Fibroblast of villous mesenchyme (primary cell): ENCODE results near the gene NMNAT2. TPM values are rescaled to one million over a fixed set of nuclear protein-coding genes. Genes with fewer than 3 reads are reported as not detected.
A peak's percentile ranks its signal among the peaks of the same experiment; 100 is the strongest.

Experiments used
- DNase-seq: peaks from one replicate; pipeline ENCODE4 v3.0.0-alpha.2; 2010; ENCODE audit warnings: low read depth
- H3K4me3 ChIP-seq: 2 replicates; pipeline ENCODE4 v1.5.1; 2011; ENCODE audit warnings: low read depth, mild to moderate bottlenecking, low read length
- total RNA-seq: library from RNA; depleted of rRNA; stranded (reverse); fragments of >200 nt; gene quantifications from 2 replicates; pipeline ENCODE4 v1.2.3, GENCODE V29; 2012
- TF ChIP-seq, protein P1 (sequence below): IDR thresholded peaks from 2 replicates; pipeline ENCODE4 v1.5.1; 2012; ENCODE audit warnings: low read depth, mild to moderate bottlenecking, low read length; ENCODE audit not compliant: insufficient read depth

Gene NMNAT2
- total RNA-seq, 1 donor = 3.9 TPM

DNA sequence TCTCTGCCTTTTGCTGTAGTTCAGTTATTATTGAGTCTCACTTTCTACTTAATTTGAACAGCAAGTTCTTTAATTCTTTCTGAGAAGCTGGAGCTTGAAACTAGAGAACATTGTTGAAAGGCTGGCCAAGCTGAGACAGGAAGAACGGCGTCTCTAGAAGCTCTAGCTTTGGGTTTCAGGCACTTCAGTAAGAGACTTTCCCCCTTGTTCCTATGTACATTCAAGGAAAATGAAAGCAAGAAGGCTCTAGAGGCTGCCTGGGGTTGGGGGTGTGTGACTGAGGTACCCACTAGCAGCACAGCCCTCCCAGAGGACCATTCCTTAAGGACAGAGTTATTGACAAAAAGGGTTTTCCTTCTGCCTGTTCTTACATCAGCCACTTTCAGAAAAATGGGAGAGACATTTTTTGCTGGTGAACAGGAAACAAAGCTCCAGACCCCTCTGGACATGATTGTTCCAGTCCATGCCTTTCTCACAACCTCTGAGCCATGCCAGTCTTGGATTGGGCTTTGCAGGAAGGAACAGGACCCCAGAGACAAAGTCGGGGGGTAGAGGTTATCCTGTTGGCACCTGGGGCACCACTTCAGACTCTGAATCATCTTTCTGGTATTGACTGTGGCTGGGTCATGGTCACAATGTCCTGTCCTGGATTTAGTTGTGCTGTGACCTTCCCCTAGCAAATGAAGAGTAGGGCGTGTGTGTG lies 169.0 kb downstream of the NMNAT2 start:
- TF ChIP-seq, protein P1, sequence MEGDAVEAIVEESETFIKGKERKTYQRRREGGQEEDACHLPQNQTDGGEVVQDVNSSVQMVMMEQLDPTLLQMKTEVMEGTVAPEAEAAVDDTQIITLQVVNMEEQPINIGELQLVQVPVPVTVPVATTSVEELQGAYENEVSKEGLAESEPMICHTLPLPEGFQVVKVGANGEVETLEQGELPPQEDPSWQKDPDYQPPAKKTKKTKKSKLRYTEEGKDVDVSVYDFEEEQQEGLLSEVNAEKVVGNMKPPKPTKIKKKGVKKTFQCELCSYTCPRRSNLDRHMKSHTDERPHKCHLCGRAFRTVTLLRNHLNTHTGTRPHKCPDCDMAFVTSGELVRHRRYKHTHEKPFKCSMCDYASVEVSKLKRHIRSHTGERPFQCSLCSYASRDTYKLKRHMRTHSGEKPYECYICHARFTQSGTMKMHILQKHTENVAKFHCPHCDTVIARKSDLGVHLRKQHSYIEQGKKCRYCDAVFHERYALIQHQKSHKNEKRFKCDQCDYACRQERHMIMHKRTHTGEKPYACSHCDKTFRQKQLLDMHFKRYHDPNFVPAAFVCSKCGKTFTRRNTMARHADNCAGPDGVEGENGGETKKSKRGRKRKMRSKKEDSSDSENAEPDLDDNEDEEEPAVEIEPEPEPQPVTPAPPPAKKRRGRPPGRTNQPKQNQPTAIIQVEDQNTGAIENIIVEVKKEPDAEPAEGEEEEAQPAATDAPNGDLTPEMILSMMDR = no peak
- DNase-seq = no peak
- no peak overlapping the region for H3K4me3 ChIP-seq

DNA sequence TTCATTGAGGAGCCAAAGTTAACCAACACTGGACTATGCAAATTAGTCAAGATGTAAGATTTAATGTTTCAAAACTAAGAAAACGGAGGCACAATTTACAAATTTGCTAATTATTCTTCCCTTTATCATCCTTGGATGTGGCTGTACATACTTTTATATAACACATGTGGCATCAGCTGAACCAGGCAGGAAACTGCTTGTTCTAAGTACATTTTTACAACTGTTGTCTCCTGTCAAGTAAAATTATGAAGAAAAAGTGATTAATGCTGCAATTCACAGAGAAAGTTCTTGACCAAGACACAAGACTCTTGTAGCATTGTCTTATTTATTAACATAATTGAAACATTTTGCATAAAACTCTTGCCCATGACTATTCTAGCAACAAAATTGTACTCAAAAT lies 170.2 kb downstream of the NMNAT2 start:
- no peak for DNase-seq
- TF ChIP-seq, protein P1 = no peak
- no peak overlapping the region for H3K4me3 ChIP-seq

DNA sequence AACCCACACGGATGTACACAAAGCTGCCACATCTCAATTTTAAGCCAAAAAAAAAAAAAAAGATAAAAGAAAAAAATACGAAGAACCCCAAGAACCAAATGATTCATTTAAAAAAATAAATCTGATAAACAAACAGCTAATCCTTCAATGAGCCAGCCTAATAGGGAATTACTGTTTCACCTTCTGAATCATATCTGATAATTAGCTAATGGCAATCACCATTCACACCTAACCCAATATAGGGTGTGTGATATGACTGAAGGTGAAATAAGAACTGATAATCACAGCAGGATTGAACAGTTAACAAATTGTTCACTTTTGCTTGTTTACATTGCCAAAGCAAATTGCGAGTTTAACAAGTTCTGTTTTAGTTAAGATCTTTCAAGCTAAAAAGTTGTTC lies 170.7 kb downstream of the NMNAT2 start:
- TF ChIP-seq, protein P1 = no peak

DNA sequence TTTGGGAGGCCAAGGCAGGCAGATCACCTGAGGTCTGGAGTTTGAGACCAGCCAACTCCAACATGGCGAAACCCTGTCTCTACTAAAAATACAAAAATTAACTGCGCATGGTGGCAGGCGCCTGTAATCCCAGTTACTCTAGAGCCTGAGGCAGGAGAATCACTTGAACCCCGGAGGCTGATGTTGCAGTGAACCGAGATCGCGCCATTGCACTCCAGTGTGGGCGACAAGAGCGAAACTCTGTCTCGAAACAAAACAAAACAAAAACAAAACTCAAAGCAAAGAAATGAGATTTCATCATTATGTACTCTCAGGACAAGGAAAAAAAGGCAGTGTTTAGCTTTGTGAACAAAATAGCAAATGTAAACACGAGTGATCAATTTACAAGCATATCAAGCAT lies 171.1 kb downstream of the NMNAT2 start:
- no peak overlapping the region for H3K4me3 ChIP-seq
- no peak for DNase-seq
- TF ChIP-seq, protein P1 = no peak

More for the DNA sequence above, 170.7 kb downstream of the NMNAT2 start:
- no peak for DNase-seq
- H3K4me3 ChIP-seq = no peak overlapping the region

DNA sequence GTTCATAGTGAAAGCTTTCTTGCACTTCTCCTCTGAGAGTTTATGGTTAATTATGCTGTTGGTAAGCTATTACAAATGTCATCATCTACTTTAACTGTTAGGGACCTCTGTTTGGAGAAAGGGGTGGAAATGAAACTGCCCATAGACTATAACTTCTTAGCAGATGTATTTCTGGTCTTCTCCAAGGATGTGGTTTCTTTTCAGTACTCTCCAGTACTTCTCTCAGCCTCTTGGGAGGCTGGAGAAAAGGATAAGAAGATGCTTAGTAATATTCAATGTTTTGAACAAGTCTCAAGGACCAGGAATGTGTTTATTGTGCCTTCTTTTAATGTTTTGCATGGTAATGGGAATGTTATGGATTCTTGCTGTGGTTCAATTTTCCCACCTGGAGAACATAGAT lies 171.7 kb downstream of the NMNAT2 start:
- H3K4me3 ChIP-seq = no peak overlapping the region
- TF ChIP-seq, protein P1 = no peak
- no peak for DNase-seq

DNA sequence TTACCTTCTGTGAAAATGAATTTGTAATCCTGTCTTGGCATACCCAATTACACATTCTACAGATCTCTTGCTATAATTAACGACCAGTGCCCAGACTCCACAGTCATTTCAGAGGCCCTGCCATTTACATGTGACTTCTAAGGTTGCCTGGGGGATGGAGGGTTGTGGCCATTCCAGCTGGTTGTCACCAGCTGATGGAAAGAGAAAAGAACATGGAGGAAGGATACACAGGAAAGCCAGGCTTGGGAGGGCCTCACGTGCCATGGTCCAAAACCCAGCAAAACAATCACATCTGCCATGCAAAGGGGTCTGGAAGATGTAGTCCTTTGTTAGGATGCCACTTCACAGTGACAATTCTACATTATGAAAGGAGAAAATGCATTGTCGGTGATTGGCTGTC lies 172.8 kb downstream of the NMNAT2 start:
- no peak overlapping the region for H3K4me3 ChIP-seq
- TF ChIP-seq, protein P1 = no peak
- DNase-seq = no peak

DNA sequence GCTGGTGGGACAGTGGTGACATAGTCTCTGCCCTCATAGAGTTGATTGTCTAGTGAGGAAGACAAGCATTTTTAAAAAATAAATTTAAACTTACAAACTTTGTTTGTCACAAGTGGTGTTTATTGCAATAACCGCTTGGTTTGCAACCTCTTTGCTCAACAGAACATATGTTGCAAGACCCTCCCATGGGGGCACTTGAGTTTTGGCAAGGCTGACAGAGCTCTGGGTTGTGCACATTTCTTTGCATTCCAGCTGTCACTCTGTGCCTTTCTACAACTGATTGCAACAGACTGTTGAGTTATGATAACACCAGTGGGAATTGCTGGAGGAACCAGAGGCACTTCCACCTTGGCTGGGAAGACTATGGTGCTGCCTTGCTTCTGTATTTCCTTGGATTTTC lies 173.7 kb downstream of the NMNAT2 start:
- H3K4me3 ChIP-seq = no peak overlapping the region
- TF ChIP-seq, protein P1 = no peak
- DNase-seq = peak; percentile 92
